ENCODE measurements around the gene CAMTA2.

CAMTA2 gene

DNA sequence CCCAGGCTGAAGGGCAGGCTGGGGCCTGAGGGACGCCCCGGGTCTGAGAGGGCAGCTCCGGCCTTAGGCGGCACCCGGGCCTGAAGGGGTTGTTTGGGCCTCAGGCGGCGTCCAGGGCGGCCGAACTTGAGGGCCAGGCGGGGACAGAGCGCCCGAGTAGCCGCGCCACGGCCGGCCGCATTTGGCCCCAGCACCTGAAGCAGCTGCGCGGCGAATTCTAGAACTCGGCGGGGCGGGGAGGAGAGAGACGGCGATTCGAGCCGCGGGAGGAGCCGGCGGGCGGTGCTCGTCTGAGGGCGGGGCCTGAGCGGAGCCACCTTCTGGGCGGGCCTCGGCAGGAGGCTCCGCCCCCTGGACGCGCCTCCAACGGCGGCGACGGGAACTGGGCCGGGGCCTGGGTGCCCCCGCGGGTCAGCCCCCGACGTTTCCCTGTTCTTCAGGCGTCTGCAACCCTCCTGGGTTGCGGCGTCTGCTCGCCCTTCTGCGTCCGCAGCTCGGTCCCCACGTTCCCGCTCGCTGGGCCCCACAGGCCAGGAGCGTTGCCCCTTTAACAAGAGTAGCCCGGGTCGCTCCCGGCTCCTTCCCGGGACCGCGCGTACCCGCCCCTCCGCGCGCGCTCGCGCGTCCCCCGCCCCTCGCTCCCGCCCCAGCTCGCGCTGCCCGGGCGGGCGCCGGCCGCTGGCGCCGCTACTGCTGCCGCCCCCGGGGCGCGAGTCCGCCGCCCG lies 10.0 kb upstream of the CAMTA2 start, which contains the start of the genes INCA1 and KIF1C:
Gene INCA1 (minus strand): TSS at position 221 of the 725 bp plus-strand sequence. CDS start 3,085 bp downstream, outside the sequence.
Gene KIF1C (plus strand): TSS at position 649 of the 725 bp plus-strand sequence. CDS start 2,297 bp downstream, outside the sequence.
- H3K4me3 ChIP-seq (ENCODE audit: low read depth, low read length), result peak within 1 kb of the TSS; percentile 56
- no peaks in the 10 kb centered on the region for H3K9me3 ChIP-seq
- H3K4me1 ChIP-seq, result no peaks in the 10 kb centered on the region
- H3K36me3 ChIP-seq, result no peaks in the 10 kb centered on the region
- peak; percentile 87 for DNase-seq
- TF ChIP-seq, protein P1, sequence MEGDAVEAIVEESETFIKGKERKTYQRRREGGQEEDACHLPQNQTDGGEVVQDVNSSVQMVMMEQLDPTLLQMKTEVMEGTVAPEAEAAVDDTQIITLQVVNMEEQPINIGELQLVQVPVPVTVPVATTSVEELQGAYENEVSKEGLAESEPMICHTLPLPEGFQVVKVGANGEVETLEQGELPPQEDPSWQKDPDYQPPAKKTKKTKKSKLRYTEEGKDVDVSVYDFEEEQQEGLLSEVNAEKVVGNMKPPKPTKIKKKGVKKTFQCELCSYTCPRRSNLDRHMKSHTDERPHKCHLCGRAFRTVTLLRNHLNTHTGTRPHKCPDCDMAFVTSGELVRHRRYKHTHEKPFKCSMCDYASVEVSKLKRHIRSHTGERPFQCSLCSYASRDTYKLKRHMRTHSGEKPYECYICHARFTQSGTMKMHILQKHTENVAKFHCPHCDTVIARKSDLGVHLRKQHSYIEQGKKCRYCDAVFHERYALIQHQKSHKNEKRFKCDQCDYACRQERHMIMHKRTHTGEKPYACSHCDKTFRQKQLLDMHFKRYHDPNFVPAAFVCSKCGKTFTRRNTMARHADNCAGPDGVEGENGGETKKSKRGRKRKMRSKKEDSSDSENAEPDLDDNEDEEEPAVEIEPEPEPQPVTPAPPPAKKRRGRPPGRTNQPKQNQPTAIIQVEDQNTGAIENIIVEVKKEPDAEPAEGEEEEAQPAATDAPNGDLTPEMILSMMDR (IDR thresholded peaks at IDR 0.05; ENCODE audit: low read depth, low read length), result no peak
- no peaks in the 10 kb centered on the region for H3K27me3 ChIP-seq

DNA sequence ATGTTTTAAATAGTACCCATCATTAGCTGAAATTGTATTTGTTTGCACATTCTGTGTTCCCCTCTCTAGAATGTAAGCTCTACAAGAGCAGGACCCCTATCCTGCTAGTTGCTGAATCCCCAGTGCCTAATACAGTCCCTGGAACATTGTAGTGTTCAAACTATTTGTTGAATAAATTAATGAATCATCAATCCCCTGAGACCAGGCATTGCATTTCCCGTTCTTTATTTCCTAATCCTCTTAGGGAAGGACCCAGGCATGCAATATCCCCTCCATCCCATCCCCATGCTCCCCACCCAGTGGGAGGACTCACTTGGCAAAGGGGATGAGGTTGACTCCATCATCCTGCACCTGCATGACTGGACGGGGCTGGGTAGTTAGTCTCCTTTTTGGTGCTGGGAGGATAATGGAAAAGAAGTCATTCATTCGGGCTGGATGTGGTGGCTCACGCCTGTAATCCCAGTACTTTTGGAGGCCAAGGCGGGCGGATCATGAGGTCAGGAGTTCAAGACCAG lies 6.7 kb upstream of the CAMTA2 start:
- no peaks in the 10 kb centered on the region for H3K4me1 ChIP-seq
- no peak for DNase-seq
- TF ChIP-seq, protein P1 (IDR thresholded peaks at IDR 0.05; ENCODE audit: low read depth, low read length), result no peak
- H3K4me3 ChIP-seq (ENCODE audit: low read depth, low read length), result no peak overlapping the region
- no peaks in the 10 kb centered on the region for H3K27me3 ChIP-seq
- H3K36me3 ChIP-seq, result no peaks in the 10 kb centered on the region
- no peaks in the 10 kb centered on the region for H3K9me3 ChIP-seq

DNA sequence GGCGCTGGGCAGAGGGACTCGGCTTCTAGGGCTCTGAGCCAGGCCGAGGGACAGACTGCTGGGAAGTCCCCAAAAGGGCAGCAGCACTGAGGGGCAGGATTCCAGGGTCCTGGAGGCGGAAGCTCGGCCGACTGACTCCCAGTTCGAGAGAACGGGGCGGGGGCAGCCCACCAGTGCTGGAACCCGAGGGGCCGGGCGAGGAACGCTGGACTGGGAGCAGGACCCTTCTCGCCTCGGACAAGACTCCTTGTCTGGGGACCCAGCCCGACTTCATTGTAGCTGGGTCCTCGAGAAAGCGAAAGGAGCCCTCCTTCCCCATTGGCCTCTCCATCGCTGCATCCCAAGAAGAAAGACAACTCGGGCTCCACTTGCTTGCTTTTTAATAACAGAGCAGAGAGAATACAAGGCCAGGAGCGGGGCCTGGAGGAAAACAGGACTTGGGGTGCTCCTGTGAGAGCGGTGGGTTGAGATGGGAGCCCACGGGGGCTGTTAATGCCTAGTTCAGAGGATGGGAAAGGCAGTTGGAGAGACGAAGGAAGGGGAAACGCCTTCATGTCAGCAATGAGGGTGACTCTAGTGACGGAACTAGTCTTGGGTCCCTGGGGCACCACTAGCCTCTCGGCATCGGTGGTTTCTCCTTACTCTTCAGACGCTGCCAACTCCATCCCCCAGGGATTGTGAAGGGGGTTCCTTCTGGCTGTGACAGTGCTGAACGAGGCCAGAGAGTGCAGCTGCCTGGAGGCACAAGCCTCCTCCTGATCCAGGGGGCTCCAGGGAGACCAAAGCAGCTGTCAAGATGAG lies 492 bp upstream of the CAMTA2 start:
- Histone ChIP-seq H3K36me3 (no peaks in the 10 kb centered on the region), H3K9me3 (no peaks in the 10 kb centered on the region), H3K27me3 (no peaks in the 10 kb centered on the region), H3K4me3 (ENCODE audit: low read depth, low read length) (peak overlapping the region; percentile 66), H3K4me1 (no peaks in the 10 kb centered on the region)
- no peak for DNase-seq
- TF ChIP-seq, protein P1 (IDR thresholded peaks at IDR 0.05; ENCODE audit: low read depth, low read length), result no peak

DNA sequence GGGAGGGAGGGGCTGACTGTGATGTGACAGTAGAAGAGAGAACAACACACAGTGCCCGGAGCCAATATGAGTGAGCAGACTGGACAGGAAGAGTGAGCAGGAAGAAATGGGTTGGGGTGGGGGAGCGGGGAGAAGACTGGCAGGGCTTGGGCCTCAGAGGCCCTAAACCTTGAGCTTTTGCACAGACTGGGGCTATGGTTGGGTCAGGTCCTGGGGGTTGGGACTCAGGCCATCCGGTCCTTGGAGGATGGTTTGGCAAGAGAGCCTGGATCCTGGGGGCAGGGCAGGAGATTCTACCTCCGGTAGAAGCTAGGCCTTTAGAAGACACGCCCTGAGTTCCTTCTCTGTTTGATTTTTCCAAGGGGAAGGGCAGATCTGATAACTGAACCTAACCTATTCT lies 1.1 kb downstream of the CAMTA2 start:
- no peaks in the 10 kb centered on the region for H3K9me3 ChIP-seq
- no peaks in the 10 kb centered on the region for H3K27me3 ChIP-seq
- TF ChIP-seq, protein P1 (IDR thresholded peaks at IDR 0.05; ENCODE audit: low read depth, low read length), result no peak
- no peak for DNase-seq
- H3K4me1 ChIP-seq, result no peaks in the 10 kb centered on the region
- no peaks in the 10 kb centered on the region for H3K36me3 ChIP-seq
- H3K4me3 ChIP-seq (ENCODE audit: low read depth, low read length), result peak overlapping the region; percentile 66

DNA sequence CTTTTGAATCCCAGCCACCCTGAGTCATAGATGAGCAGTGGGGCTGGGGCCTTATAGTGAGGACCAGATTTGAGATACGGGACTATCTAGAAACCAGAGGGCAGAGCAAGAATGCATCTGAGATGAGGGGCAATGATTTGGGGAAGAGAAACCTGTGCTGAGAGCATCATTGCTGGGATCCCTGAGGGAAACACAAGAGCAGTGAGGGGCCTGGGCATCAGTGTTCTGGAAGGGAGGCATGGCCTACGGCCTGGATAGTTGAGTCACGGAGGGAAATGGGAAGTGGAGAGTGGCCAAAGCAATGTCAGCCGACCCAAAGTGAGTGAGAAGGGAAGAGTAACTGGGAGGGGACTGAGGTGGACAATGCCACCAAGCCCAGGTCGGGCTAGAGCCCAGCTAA lies 5.2 kb downstream of the CAMTA2 start:
- Histone ChIP-seq H3K36me3 (no peaks in the 10 kb centered on the region), H3K9me3 (no peaks in the 10 kb centered on the region), H3K4me1 (no peaks in the 10 kb centered on the region; the same call in 1 of the 2 replicates), H3K4me3 (ENCODE audit: low read depth, low read length) (no peak overlapping the region), H3K27me3 (no peaks in the 10 kb centered on the region)
- TF ChIP-seq, protein P1 (IDR thresholded peaks at IDR 0.05; ENCODE audit: low read depth, low read length), result no peak
- DNase-seq, result no peak

Data from BE2C (cell line).